NCI-H1105 treated with DMSO at 0.1 percent for 48 hours (cell line): ENCODE measurements around the gene NTRK3.

Experiments
- DNase-seq: peaks from one replicate; lab custom pipeline; 2025; lab: John Stamatoyannopoulos, UW

Gene NTRK3

DNA sequence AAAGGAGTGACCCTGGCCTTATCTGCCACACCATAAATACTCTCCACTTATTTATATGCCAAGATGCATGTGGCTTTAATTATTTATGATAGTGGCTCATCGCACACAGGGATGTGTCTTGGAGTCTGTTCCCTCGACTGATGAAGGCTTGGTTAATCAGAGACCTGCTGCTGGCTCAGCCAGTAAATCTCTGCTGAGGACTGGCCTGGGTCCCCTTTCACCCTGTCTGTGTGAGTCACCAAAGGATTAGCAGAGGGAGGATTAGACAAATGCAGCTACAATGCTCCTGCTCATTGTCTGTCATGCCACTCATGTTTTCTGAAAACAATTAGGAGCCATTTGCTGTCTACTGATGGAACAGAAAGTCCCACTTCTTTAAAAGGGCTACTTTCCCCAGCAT is 226.8 kb downstream of the NTRK3 start:
- DNase-seq = no peak

DNA sequence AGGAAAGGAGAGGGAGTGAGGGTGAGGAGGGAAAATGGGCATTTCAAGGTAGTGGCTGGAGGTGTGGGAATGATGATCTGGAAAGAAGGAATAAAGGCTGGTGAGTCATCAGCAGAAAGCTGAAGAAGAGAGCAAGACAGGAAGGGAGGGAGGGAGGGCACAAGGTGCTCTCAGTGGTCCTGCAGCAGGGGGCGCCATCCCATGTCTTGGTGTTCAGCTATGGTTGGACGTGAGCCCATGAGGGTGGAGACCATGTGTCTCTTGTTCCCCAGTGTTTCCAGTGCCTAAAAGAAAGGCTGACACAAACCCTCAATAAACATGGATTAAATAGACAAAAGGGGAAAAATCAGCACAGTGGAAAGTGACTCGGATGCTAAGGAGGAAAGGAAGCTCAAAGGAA is 228.5 kb downstream of the NTRK3 start:
- no peak for DNase-seq

DNA sequence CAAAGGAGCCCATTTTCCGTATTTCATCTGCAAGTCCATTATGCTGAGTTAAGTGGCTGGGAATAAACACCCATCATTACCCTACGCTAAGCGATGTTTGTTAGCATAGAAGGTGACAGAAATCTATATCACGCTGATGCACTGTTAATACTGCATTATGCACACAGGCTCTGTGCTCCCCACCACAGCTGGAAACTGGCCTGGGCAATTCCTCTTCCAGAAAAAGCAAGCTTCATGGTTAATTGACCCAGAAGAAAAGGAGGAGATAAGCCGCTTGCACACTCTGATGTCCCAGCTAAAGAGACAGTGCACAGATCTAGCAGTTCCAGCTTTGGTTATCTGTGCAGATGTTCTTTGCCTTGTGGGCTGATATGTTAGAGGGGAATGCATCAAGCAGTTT is 232.6 kb downstream of the NTRK3 start:
- DNase-seq = peak; percentile 12

DNA sequence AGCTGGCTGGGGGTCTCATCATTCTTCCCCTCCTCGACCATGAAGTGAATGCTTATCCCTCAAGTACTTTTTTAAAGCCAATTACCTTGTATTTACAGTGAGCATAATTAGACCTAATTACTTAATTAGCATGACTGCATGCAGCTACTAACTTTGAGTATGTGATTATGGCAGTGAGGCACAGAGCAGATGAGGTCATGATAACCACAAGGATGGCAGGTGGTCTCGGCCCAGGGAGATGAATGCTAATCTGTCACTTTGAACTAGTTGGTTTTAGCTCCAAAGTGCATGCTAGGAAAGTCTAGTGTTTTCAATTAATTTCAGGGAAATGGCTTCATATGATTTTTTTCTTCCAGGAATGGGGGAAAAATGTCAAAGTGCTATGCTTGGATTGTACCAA is 233.8 kb downstream of the NTRK3 start:
- peak; percentile 89 for DNase-seq

DNA sequence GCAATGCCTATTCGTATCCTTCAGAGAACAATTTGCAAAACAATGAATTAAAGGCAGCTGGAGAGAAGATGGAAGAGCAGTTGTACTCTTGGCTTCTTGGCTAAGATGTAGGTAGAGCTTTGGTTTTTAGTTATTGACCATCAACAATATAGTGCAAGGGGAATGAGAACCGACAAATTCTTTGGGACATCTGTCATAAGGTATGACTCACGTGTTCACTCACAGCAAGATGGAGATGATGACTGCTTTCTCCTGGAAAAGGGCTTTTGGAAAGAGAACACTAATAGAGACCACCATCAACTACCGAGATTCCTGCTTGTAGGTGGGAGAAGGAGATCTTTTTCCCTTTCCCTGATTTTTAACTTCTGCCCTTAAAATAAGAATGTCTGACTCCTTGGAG is 234.9 kb downstream of the NTRK3 start:
- DNase-seq = no peak

DNA sequence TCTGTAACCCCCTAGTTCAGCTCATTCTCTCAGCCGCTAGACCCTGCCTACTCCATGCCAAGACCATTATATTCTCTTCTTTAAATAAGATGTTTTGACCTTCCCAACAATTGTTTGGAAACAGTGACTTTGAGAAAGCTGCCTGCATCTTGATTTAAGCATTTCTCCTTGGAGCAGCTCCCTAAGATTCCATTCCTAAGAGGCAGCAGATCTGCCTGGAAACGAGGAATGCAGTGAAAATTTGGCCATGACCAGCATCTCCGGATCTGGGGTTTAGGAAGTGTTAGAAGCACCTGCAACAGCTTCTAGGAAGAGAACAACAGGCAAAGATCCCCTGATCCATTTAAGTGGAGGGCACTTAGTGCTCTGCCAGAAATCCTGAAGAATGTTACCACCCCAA is 235.7 kb downstream of the NTRK3 start:
- no peak for DNase-seq

DNA sequence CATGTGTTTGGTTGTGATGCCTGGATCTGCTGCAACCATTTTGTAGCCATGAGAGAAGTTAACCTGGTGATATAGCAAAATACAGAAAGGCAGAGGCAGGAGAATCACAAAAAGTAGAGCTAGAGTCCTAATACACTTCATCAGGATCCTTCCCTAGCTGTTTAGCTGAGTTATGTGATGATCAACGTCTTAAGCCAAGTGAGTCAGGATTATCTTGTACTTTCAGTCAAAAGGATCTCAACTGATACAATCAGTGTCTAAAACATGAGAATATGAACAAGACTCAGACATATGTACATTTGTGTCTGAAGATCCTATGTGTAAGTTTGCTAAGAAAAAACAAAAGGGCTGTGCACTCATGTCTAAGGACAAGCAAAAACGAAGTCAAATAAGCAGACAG is 236.9 kb downstream of the NTRK3 start:
- DNase-seq = no peak

DNA sequence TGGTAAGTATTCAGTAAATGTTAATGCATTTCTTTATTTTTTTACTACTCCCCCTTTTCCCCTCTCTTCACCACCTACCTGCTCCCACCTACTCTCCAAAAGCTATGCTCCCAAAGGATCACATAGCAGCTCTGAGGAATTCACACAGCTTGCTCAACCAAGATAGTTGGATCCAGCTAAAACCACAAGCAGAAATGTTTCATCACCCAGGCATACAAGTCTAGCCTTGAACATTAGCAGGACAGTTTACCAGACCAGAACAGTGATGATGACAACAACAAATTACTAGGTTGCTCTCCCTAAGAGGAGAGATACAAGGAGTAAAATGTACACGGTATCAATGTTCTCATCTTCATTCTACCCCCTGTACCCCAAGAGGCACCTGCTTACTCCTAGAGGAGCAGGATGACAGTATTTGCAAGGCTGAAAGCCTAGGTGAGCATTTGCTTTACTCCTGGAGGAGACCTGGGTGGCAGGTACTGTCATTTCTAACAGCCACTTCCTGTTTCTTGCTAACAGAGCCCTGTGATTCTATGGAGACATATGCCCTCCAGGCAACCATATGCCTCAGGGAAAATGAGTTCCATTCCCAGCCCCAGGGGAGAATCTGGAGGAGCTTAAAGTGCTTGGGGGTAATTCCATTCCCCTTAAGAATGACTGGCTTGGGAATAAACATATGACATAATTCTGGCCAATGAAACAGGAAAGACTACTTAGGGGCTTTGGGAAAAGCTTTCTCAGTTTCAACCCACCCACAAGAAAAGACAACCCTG is 237.5 kb downstream of the NTRK3 start:
- no peak for DNase-seq

DNA sequence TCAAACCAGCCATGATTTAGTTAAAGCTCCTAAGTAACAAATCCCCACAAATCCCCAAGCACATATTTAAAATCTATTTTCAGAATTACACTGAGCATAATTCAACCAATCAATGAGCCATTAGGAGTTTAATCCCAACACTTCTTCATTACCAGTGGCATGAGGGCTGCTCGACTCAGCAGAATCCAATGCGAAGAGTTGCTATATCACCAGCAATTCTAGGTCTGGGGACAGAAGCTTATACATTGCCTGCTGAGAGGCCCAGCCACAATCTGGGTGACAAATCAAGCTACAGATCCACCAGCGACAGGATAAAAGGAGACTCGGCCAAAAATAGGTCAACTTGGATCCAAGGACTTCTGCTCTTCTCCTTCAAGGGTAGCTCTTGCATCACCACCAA is 238.8 kb downstream of the NTRK3 start:
- DNase-seq = no peak

DNA sequence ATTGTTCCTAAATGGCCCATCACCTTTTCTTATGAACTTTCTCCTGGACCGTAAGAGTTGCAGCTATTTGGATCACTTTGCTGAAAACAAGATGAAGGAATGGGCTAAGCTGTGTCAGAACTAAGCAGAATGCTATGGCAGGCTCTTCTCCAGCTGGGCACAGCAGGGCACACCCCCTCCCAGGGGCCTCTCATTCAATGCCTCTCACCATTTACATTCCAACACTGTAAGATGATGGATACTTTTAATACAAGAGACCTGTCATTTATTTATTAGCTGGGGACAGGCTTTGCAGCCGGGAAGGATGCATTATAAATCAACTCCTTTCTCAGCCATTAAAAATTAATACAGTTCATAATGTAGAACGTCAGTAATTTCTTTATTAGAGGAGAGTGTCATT is 240.1 kb downstream of the NTRK3 start:
- no peak for DNase-seq

DNA sequence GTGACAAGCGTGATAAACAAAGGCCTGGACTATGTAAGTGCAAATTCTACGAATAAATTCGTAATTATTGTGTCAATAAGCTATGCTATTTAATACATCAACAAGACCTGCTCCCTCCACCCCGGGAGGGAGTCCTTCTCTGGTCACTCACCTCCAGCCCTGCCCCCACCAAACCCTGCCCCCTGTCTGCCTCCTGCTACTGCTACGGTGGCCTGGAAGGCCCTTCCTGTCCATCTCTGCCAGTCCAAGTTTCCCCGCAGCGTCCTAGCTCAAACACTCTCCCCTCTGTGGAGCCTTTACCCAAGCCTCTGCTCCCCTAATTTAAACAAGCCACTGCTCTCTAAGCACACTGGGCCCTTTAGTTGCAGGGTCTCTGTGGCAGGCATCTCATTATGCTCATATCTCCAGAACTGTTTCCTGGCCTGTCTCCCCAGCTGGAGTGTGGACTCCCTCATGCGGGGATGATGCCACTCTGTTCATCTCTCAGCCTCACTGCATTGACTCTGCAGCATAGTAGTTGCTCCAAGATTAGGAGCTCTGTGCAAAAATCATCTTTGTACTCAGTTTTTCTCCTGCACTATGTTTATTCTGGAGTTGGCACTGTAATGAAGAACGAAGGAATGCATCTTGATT is 241.2 kb downstream of the NTRK3 start:
- DNase-seq = no peak

DNA sequence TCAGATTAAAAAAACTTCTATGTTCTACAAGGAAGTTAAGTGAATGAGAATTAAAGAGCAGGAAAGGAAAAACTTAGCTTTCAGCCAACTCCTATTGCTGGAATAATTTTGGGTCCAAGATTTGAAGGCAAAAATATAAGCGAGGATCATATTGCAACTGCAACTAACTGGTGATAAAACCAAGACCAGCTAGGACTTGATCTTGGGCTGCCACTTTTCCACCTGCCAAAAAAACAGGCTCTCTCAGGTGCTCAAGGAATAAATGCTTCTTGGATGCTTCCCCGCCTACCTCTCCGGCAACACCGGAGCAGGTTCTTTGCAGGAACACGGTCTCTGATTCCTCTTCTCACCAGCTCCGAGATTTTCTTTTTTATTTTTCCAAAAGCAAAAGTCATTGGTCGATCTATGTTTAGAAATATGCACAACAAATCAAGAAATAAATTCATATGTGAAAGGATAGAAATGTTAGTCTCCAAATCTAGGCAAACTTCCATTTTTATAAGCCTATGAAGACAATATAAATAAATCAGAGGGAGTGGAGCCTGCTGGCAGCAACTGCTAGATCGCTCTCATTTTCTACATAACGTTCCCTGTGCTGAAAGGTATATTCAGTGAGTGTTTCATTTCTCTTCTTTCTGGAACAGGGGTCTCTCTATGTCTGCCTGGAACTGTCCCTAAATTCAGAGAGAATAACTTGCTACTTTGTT is 241.9 kb downstream of the NTRK3 start:
- DNase-seq = no peak

DNA sequence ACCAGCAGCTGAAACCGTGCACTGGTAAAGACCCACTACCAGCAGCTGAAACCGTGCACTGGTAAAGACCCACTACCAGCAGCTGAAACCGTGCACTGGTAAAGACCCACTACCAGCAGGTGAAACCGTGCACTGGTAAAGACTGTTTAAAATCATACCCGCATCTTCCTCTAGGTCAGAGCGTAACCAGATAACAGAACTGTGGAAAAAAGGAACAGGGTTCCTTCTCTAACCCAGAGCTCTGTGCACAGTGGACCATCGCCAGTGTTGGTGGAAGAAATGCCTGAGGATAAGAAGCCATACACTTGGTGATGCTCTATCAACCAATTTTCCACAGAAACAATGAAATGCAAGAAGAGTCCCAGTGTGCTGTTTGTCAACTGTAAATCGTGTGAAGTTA is 243.4 kb downstream of the NTRK3 start:
- DNase-seq = no peak

DNA sequence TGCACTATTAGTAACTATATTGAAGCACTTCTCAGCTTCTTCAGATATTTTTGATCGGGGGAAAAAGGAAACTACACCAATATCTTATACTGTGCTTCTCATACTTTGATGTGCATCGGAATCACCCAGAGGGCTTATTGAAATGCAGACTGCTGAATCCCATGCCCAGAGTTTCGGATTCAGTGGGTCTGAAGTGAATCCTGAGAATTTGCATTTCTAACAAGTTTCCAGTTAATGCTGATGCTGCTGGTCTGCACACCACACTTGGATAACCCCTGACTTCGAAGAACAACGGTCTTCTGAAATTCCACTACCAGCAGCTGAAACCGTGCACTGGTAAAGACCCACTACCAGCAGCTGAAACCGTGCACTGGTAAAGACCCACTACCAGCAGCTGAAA is 243.9 kb downstream of the NTRK3 start:
- no peak for DNase-seq

DNA sequence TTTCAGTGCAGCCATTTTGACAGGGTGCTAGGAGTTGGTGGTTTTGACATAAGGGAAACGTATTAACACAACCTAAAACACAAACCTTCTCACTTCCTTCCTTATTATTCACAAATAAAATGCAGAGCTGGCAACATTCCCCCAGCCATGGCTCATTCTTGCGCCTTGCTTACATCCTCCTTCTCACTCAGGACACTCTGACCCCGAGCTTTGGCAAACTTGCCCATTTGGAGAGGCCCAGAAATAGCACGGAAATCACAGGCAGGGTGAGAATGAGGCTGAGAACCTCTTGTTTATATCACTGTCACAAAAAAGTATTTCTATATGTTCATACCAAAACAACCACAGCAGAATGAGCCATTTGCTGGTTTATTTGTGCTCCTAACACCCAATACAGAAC is 244.3 kb downstream of the NTRK3 start:
- no peak for DNase-seq

DNA sequence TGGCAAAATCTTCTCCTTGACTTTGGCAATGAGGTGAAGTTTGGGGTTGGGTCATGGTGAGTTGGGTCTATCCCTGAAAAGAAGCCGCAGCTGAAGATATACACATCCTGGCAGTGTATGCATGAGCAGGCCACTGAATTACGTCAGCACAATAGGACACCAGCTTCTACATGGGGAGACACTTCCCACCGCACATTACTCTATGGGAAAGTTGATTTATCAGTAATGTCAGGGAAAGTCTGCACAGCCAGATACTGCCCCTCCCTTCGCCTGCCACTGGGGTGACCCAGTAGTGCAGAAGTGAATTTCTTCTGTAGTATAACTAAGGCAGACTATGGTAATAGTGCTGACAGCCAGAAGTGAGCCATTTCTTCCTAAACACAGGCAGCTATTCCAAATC is 245.0 kb downstream of the NTRK3 start:
- no peak for DNase-seq

DNA sequence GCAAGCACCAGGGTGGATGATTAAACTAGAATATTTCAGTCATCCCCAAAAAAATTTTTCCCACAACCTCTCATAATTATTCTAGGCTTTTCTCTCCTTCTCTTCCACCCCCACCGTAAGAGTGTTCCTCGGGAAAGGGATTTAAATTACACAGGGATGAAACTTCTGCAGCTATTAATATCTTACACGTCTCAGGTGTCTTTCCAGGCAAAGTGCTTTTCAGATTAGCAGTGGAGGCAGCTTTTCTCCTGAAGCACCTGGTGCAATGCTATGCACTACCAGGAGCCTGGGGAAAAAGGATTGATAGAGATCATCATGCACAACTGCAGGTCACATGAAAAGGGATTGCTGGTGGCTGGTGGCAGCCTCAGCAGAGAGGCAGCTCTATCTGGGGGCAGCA is 250.4 kb downstream of the NTRK3 start:
- DNase-seq = no peak

DNA sequence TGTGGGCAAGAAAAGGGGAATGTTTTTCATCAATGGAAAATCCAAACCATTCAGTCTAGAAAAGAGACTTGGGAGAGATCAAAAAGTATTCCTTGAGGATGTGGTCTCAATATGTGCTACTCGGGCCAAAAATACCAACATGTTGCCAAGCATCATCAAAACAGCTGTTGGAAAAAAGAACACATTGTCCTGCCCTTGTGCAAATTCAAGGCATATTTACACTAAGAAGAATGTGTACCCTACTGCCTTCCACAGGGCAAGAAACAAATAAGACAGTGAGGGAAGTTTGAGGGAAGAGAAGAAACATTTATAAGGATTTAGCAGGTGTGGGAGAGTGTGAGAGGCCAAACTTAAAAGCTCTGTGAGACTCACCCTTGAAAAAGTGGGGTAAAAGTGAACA is 252.1 kb downstream of the NTRK3 start:
- DNase-seq = no peak

DNA sequence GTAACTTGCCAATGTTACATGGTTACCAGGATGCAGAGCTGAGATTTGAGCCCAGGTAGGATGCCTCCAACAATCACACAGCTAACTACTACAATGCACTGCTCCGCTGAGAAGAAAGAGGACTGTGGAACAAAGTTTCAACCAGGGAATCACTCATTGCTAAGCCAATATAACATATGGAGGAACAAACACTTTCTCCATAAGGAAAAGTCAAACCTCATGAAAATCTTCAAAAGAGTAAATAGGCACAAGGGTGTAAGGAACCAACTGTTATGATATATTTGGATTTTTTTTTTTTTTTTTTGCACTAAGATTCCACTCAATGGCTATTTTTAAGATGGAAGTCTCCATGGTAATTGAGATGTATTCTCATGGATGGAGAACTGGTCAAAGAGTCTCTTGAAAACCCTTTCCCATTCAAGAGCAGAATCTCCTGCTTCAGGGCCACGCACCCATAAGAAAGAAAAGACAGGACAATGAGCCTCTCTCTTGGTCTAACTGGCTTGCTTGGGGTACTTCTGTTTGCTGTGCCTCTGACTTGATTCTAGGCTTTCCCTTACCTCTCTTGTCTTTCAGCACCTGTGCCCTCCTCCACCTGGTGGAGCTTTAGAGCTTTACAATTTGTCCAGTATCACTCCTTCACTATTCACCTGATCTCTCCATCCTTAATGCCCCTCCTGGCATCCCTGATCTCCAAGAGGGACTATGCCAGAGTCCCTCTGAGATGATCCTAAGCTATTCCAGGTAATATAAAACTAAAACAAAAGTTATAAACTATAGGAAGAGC is 252.8 kb downstream of the NTRK3 start:
- no peak for DNase-seq

DNA sequence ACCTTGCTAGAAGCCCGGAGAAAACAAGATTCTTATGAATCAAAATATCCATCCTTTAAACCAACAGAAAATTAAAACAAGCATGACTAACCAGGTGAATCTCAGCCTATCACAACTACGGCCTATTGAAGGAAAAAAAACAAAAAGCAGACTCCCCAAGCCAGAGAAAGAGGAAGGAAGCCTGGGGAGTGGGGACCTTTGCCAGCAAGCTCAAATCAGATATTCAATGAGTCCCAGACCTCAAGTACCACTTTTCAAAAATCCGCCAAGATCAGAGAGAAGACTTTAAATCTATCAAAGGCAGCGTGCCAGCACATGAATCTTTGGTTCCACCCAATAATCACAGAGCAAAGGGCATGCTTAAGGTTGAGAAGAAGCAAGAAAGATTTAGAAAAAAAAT is 253.8 kb downstream of the NTRK3 start:
- no peak for DNase-seq

DNA sequence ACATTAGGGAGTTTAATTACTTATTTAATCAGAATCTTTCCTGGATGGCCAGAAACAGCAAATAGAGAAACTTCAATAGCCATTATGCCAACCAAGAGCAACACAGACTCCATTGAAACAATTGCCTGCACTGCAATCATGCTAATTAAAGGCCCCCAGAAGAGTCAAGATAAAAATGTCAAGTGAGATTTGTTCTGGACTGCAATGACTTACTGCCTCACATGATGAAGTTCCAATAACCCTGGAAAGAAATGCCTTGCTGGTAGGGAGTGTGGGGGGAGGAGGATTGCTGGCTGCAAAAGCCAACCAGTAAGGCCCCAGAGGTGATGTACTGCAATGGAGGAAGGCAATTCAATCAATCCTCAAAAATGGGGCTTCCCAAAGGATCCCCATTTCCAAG is 257.9 kb downstream of the NTRK3 start:
- no peak for DNase-seq

DNA sequence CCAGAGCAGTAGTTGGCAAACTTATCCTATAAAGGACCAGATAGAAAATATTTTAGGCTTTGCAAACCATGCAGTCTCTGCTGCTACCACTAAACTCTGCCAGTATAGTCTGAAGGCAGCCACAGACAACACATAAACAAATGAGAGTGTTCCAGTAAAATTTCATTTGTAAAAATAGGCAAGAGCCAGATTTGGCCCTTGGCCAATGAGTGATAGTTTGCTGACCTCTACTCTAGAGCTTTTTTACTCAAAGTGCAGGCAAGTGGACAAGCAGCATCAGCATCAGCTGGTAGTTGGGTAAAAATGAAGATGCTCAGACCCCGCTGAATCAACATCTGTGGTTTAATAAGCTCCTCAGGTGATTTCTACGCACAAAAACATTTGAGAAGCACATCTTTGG is 269.8 kb downstream of the NTRK3 start:
- DNase-seq = no peak

DNA sequence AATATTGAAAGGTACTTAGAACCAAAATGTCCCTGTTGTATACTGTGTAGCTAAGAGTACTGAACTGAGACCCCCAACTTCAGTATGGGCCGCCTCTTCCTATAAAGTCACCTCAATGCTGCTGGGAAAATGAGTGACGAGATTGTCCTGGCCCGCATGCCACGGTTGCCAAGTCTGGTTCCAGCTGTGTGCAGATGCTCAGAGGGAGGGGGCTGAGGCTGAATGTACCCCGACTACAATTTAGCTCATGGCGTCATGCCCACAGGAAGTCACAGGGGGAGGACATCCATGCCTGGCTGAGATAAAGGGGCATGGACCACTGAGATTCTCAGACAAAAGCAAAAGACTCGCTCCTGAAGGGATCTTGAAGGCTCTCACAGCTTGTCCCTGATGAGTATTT is 271.1 kb downstream of the NTRK3 start:
- no peak for DNase-seq
